ENCODE measurements around the gene LMOD1.
A peak's percentile ranks its signal among the peaks of the same experiment; 100 is the strongest.

The LMOD1 gene

DNA sequence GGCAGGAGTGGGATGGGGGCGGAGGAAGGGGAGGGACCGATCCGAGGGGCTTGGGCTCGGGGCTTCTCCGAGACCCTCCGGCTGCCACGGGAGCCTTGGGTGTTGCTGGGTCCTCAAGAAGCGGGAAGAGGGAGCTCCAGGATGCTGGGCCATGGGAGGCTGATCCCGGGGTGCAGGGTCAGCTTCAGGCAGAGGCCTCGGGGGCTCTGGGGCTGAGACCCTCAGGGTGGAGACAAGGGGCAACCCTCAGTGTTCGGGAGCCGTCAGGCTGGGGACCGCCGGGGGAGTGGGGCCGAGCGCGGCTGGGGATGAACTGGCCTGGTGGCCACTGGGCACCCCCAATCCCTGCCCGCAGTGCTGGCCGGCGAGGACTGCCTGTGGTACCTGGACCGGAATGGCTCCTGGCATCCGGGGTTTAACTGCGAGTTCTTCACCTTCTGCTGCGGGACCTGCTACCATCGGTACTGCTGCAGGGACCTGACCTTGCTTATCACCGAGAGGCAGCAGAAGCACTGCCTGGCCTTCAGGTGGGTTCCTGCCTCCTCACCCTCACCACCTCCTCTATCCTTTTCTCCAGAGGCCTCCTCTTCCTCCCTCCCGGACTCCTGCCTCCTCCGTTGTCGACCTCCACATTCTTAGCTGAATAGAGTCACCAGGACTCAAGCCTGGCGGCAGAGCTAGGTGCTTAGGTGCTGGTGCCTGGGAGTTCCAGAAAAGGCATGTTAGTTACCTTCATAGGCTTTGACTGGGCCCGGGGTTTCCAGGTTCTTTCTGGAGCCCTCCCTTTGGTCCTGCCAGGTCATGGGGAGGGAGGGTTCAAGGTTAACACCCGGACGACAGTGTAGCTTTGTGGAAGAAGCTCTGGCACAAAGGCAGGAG lies 57.0 kb downstream of the LMOD1 start:
- TF ChIP-seq, protein P1, sequence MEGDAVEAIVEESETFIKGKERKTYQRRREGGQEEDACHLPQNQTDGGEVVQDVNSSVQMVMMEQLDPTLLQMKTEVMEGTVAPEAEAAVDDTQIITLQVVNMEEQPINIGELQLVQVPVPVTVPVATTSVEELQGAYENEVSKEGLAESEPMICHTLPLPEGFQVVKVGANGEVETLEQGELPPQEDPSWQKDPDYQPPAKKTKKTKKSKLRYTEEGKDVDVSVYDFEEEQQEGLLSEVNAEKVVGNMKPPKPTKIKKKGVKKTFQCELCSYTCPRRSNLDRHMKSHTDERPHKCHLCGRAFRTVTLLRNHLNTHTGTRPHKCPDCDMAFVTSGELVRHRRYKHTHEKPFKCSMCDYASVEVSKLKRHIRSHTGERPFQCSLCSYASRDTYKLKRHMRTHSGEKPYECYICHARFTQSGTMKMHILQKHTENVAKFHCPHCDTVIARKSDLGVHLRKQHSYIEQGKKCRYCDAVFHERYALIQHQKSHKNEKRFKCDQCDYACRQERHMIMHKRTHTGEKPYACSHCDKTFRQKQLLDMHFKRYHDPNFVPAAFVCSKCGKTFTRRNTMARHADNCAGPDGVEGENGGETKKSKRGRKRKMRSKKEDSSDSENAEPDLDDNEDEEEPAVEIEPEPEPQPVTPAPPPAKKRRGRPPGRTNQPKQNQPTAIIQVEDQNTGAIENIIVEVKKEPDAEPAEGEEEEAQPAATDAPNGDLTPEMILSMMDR (conservative IDR thresholded peaks at IDR 0.05; ENCODE audit: control insufficient read depth, insufficient read depth, low read depth, low read length): no peak
- H3K4me3 ChIP-seq (ENCODE audit: control insufficient read depth, low read depth, low read length): peak overlapping the region; percentile 67
- no peak for DNase-seq (ENCODE audit: low read depth)

DNA sequence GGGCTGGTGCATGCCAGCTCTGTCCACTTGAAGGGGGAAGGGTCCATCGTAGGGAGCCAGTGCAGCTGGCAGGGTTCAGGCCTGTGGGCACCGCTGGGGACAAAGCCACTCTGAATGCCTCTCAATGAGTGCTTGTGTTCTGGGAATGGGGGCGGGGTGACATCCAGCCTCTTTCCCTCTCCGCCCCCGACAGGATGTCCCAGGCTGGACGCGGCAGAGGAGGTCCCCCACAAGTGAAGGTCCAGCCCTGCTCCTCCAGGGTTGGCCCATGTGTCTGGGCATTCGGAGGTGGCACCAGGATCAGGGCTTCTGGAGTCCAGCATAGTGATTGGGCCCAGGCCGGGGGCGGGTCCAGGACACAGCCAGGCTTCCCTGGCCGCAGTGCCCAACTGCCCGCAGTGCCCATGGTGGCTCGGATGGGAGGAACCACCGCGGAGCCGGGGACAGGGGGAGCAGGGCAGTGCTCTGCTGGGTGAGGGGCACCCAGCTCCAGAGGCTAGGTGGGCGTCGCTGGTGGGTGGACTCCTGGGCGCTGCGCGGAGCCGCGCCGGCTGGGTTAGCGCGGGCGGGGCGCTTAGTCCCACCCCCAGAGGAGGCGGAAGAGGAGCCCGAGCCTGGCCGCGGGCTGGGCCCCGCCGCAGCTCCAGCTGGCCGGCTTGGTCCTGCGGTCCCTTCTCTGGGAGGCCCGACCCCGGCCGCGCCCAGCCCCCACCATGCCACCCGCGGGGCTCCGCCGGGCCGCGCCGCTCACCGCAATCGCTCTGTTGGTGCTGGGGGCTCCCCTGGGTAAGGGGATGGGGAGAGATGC lies 57.9 kb downstream of the LMOD1 start, which contains the start of gene SHISA4:
Gene SHISA4, plus strand, starts transcription at position 617 of the 808 bp plus-strand sequence. Its CDS starts 97 bp downstream, at position 714.
- TF ChIP-seq, protein P1 (conservative IDR thresholded peaks at IDR 0.05; ENCODE audit: control insufficient read depth, insufficient read depth, low read depth, low read length): no peak
- H3K4me3 ChIP-seq (ENCODE audit: control insufficient read depth, low read depth, low read length): peak within 1 kb of the TSS; percentile 67
- peak; percentile 29 for DNase-seq (ENCODE audit: low read depth)

DNA sequence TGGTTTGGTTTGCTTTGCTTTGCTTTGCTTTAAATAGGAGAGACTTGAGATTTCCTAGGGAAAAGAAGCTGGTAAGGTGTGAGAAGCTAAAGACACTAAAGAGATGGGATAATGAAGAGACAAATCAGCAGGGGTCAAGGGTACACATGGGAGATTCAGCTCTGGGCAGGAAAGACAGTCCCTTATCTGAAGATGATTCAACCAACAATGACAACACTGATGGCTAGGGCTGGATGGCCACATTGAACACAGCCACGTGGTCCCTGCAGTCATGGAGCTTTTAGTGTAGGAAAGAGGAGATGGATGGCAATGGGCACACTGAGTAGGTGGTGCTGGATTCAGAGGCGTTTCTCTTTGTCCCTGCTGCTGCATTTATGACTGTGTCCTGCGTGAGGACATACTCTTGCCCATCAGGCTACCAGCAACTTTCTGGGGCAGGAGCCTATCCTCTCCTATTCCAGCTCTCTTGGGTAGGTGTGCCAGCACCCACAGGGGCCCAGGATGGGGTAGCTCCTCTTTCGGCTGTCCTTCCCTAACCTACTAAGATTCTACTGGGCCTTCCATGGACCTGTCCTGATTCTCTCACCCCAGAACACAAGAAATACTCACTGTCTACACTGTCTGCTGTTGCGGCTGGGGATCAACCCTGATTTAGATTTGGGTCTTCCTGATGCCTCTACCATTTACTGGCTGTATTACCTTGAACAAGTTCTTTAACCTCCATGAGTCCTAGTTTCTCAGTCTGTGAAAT lies 59.1 kb downstream of the LMOD1 start:
- no peak overlapping the region for H3K4me3 ChIP-seq (ENCODE audit: control insufficient read depth, low read depth, low read length)

DNA sequence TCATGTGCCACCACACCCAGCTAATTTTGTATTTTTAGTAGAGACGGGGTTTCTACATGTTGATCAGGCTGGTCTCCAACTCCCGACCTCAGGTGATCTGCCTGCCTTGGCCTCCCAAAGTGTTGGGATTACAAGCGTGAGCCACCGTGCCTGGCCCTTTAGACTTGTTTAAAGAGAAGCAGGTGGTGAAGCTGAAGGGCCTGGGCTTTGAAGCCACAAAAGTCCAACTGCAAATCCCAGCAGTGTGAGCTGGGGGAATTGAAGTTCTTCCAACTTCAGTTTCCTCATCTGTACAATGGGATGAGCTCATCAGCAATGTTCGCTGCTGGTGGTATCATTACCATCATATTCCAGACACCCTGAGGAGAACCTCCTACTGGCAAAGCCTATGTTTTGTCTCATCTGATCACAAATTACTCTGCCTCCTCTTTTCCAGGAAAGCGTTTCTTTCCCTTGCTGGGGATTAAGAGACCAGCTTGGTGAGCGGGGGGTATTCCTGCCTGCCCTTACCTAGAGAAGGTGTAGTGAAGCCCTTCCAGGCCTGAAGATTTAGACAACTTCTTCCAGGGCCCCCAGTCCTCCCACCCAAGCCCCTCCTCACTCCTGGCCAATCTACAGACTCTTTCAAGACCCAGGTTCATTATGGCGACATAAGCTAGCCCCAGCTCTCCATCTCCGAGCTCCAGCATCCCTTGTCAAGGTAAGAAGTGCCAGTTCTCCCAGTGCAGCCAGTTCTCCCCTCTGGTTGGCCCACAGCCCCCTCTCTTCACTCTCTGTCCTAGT lies 60.1 kb downstream of the LMOD1 start:
- DNase-seq (ENCODE audit: low read depth): peak; percentile 57
- no peak overlapping the region for H3K4me3 ChIP-seq (ENCODE audit: control insufficient read depth, low read depth, low read length)
- TF ChIP-seq, protein P1 (conservative IDR thresholded peaks at IDR 0.05; ENCODE audit: control insufficient read depth, insufficient read depth, low read depth, low read length): no peak

More for the DNA sequence above, 59.1 kb downstream of the LMOD1 start:
- DNase-seq (ENCODE audit: low read depth): no peak
- TF ChIP-seq, protein P1 (conservative IDR thresholded peaks at IDR 0.05; ENCODE audit: control insufficient read depth, insufficient read depth, low read depth, low read length): no peak

DNA sequence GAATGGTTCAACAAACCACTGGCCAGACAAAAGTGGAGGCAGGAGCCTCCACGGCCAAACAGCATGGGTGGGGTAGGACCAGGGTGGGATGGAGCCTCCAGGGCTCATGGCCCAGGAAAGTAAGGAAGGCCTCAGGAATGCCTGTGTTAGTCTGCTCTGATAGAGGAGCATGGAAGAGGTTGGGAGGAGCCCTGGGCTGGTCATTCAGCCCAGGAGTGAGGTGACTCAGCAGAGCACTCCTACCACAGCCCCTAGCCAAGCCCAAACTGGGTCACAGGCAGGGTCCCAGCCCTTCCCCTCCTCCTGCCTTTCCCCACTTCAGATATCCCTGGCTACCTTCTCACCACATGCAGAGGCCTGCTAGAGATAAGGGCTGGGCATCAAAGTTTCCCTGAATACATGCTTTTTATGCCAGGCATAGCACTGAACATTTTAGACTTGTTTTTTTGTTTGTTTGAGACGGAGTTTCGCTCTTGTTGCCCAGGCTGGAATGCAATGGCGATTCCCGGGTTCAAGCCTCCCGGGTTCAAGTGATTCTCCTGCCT lies 60.7 kb downstream of the LMOD1 start:
- no peak overlapping the region for H3K4me3 ChIP-seq (ENCODE audit: control insufficient read depth, low read depth, low read length)
- TF ChIP-seq, protein P1 (conservative IDR thresholded peaks at IDR 0.05; ENCODE audit: control insufficient read depth, insufficient read depth, low read depth, low read length): no peak
- DNase-seq (ENCODE audit: low read depth): peak; percentile 63
